ENCODE results near the gene PHF20. TPM values are rescaled to one million over a fixed set of nuclear protein-coding genes. Genes with fewer than 3 reads are reported as not detected.

Gene PHF20
- total and polyA plus RNA-seq, 2 of the 8 experiments (the other 6 are each of a cell fraction or from before 2014, with no cell fraction given), result 25.6 to 70.1 TPM

- TF ChIP-seq HDAC6 (IDR thresholded peaks at IDR 0.05; ENCODE audit: low read depth, low read length) (no peak), E2F6 (IDR thresholded peaks at IDR 0.05) (no peak), TCF12 (IDR thresholded peaks at IDR 0.05; ENCODE audit: low read depth, low read length) (no peak), TAF1 (IDR thresholded peaks at IDR 0.05; ENCODE audit: low read depth, low read length) (no peak), ASH2L (IDR thresholded peaks at IDR 0.05; ENCODE audit: low read length) (no peak), SUZ12 (IDR thresholded peaks at IDR 0.05; ENCODE audit: low read length) (no peak), HDAC2 (IDR thresholded peaks at IDR 0.05; ENCODE audit: borderline replicate concordance in 1 of 2, low read depth in 2 of 2, low read length in 2 of 2) (no peak)
Observed at GRCh38 chr20:35975576-35976373, 204.0 kb downstream of the PHF20 start (continued).
